Stimulated activated CD4-positive, alpha-beta T cell treated with anti-CD3 and anti-CD28 coated beads, Interleukin-4, amount 100 ng/mL, for 1 hour (primary cell): ENCODE data around the gene TRIM72.
A peak's percentile ranks its signal among the peaks of the same experiment; 100 is the strongest.
"Not testable (repeated sequence)": the region's sequence is repeated elsewhere in the genome, so short reads cannot be mapped to it uniquely, and the experiment has no call there.

Source experiments
- DNase-seq: peaks from one replicate; pipeline ENCODE4 v3.0.0-alpha.2; 2020

Gene TRIM72

GRCh38 chr16:31213877-31214707 is at the start of gene TRIM72:
Gene TRIM72 (plus strand): TSS chr16:31214119. CDS start chr16:31214739, 620 bp downstream.
- no peak for DNase-seq

DNA sequence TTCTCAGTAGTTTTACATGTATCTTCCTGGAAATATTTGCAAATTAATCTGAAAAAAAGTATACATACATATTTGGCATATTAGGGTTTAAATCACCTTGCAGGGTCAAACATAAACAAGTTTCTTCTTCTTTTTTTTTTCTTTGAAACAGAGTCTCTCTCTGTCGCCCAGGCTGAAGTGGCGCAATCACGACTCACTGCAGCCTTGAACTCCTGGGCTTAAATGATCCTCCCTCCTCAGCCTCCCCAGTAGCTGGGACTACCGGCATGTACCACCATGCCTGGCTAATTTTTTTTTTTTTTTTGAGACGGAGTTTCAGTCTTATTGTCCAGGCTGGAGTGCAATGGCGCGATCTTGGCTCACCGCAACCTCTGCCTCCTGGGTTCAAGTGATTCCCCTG is 46.6 kb upstream of the TRIM72 start:
- DNase-seq, result no peak

DNA sequence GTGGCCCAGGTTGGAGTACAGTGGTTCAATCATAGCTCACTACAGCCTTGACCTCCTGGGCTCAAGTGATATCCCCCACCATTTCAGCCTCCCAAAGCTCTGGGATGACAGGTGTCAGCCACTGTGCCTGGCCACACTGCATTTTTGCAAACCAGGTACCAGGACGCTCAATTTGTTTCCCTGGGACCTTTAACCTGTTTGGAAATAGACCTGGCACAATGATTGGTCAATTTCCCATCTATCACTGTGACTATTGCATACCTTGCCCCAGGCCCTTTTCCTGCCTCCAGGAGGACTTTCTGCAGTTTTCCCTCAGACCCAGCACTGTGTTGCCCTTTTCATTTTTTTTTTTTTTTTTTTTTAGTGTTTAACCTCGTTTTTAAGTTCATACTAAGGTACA is 45.1 kb upstream of the TRIM72 start:
- DNase-seq, result no peak

GRCh38 chr16:31170048-31170447 is 43.9 kb upstream of the TRIM72 start:
- DNase-seq, result not testable (repeated sequence)

- DNase-seq, result peak; percentile 19
Measured at GRCh38 chr16:31177136-31177535, 36.8 kb upstream of the TRIM72 start.

- no peak for DNase-seq
Measured at GRCh38 chr16:31179219-31179746, 34.6 kb upstream of the TRIM72 start.

DNA sequence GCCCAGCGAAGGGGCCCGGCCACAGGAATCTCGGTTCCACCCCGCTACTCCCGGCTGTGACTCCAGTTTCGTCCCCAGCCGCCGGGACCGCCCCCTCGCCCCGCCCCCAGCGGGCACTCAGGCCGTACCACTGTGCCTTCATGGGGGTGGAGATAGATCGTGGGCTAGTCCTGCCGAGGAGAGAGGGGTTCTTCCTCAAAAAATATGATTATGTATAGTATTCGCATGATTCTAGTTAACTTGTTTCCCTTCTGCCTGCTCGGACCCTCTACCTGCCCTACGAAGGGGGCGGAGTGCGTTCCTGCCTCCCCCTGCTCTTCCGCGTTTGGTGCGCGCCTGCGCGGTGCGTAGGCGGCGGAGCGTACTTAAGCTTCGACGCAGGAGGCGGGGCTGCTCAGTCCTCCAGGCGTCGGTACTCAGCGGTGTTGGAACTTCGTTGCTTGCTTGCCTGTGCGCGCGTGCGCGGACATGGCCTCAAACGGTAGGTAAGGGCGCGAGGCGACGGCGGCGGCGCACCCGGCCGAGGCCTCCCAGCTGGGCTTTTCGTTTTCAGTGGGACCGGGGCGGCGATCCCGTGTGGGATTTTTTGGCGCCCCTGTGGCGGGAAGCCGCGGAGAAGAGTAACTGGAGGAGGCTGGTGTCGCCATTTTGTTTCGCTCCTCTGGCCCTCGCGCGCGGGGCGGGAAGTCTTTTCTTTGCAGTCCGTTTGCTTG is 34.0 kb upstream of the TRIM72 start, which contains the start of gene FUS:
FUS (plus strand) TSS at position 393 of the 713 bp plus-strand sequence; CDS start at position 469, 76 bp downstream.
- peak; percentile 90 for DNase-seq

DNA sequence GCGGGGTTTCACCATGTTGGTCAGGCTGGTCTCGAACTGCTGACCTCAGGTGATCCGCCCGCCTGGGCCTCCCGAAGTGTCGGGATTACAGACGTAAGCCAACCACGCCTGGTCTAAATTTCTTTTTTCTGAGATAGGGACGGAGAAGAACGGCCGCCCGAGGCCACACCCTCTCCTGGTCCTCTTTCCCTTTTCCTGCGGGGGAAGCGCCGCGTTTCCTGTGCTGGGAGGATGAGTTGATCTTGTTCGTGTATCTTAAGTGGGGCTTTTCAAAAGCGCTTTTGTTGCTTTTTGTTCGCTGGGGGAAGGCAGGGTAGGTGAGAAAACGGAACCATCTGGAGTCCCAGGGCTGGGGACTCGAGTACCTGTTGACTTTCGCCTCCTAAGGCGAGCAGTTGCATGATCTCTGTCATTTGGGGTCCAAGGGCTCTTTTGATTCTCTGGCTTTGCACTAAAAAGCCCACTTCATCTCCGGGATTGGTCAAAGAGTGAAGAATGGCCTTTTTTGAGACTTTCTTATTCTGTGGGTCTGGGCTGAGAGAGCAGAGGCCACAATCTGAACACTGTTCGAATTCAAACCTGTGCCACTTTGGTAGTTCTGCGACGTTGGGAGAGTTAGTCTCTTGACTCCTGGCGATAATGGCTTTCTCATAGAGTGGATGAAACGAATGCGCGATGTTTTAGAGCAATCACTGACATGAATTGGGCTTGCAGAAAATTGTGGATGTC is 32.7 kb upstream of the TRIM72 start:
- DNase-seq, result peak; percentile 24

- no peak for DNase-seq
Measured at GRCh38 chr16:31182391-31182790, 31.5 kb upstream of the TRIM72 start.

DNA sequence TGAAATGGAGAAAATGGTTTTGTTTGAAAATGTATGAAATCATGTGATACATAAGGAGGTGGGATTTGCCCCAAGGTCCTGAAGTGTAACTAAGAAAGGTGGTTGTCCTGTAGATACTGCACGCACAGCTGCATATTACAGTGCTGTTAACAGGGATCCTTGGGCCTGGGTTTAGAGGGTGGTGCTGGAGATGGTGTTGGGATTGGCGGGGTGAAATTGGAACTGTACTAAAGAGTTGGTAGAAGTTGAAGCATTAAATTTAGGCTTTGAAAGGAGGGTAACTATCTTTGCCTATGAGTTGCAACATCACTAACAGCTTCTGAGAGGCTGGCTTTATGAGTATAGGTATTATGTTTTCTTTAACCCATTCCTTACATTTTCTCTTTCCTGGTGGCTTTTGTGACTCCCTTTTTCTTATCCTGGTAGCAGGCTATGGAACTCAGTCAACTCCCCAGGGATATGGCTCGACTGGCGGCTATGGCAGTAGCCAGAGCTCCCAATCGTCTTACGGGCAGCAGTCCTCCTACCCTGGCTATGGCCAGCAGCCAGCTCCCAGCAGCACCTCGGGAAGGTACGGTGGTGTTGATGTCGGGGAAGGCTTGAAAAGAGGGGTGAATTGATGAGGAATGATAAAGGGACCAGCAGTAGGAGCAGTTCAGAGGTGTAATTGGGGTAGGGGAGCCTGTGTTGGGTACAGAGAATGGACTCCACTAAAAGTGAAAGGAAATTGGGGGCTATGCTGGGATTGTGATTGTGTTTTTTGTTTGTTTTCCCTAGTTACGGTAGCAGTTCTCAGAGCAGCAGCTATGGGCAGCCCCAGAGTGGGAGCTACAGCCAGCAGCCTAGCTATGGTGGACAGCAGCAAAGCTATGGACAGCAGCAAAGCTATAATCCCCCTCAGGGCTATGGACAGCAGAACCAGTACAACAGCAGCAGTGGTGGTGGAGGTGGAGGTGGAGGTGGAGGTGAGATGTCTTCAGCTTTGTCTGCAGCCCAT is 30.2 kb upstream of the TRIM72 start:
- DNase-seq, result no peak

DNA sequence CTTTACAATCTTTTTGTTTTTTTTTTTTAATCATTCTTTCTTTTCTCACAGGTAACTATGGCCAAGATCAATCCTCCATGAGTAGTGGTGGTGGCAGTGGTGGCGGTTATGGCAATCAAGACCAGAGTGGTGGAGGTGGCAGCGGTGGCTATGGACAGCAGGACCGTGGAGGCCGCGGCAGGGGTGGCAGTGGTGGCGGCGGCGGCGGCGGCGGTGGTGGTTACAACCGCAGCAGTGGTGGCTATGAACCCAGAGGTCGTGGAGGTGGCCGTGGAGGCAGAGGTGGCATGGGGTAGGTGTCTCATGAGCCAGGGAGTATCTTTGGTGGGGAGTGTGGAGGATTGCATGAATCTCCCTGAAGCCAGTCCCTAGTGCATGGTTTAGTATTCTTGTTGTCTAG is 29.0 kb upstream of the TRIM72 start:
- no peak for DNase-seq

- DNase-seq, result no peak
Measured at GRCh38 chr16:31185339-31185738, 28.6 kb upstream of the TRIM72 start.

DNA sequence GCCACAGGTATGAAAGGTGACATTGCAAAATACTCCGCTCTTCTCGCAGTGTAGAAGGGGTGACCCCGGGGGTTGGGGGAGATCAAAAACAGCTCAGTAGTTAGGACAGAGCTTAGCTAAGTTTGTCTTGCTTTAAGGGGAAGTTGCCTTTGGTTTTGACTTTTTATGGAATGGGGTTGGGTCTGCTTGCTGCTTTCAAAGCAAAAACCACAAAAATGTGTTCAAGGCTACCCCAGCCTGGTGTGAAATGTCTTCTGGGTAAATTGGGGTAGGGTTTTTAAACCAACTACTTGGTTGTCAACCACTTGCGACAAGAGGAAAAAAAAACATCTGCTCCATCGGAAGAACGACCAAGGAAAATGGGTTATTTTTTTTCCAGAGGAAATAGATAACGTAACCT is 27.7 kb upstream of the TRIM72 start:
- no peak for DNase-seq

DNA sequence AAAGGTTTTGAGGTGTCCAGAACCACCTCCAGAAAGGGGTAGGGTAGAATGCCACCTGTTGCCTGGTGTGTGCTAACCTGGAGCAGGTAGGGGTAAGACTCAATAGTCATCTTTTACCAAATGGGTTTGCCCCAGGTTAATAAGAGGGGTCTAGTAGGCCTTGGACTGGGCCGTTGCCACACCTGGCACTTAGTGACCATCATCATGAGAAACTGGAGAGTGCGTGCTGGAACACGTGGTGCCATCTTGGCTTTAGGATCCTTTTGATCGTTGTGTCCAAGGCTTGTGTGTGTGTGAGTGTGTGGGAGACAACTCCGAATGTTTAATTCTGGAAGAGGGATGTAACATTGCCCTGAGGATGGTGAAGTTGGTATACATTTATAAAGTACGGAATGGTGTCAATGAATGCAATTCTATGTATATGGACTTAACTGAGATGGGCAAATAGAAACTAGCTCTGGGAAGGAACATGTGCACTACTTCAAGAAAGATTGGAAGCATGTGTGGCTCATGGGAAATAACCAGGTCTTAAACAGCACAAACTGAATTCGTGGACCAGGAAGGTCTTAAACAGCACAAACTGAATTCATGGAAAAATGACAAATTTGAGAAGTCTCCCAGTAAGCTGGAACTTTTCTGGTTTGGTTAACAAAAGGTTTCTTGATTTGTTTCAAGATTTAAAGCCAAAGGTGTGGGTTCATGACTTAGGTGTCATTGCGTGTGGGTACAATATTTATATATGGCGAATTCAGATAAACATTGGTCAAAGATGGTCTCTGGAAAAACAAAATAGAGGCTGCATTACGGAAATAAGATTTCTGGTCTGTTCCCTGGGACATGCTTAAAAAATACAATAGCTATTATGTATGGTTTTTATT is 26.8 kb upstream of the TRIM72 start:
- no peak for DNase-seq

DNA sequence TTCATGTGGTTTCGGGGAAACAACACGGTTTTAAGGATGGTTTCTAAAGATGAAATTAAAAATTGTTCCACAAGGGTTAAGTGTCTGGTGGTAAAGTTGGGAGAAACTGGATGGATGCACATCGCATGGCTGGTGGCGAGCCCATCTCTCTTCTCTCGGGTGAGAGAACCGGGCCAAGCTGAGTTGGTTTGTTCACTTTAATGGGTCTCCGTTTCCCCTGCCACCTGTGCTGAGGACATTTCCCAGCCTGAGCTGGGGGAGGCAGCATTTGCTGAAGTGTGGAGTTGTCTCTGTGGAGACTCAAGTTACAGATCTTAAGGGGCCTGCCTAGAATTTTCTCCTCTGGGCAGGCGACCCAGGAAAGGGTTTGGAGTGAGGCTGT is 26.1 kb upstream of the TRIM72 start:
- no peak for DNase-seq

DNA sequence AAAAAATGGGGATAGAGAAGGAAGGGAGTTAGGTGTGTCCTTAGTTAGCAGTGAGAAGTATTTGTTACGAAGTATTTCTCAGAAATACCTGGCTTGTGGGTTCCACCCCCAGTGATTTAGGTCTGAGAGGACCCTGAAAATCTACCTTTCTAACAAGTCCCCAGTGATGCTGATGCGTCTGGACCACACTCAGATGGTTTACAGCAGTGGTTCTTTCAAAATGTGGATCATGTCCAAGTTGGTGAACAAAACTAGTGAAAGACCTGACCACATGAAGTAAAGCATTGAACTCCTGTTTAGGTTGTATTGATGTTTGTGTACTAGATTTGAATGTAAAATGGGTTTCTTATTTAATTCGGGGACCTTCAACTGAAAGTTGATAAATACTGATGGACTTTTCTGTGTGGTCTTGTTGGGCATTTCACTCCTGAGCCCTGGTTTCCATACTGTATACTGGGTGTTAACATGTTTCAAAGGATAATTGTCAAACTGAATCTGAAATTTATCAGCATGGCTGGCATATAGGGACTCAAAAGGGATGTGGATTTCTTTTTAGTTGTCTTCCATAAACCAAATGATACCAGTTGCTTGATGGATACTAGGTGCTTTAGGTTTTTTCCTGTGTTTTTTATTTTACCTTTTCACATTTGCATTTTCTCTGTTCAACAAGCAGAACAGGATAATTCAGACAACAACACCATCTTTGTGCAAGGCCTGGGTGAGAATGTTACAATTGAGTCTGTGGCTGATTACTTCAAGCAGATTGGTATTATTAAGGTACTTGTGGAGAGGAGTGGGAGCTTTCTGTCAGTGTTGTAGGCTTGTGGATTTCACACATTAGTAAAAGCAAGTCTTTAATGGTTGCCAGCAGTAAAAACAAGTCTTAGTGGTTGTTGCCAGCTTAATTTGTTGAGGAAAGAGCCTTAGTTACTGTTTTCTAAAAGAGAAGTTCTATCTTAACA is 25.2 kb upstream of the TRIM72 start:
- DNase-seq, result no peak

DNA sequence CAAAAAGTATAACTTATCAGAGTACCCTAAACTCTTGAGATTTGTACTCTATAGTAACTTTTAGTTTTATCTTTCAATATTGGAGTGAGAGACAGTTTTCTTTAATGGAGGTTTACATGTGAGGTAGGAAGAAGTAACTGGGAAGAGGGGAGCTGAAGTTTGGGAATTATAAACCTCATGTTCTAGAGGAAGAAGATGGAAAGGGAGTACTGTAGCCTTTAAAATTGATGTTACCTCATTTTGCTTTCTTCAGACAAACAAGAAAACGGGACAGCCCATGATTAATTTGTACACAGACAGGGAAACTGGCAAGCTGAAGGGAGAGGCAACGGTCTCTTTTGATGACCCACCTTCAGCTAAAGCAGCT is 24.5 kb upstream of the TRIM72 start:
- no peak for DNase-seq

GRCh38 chr16:31190061-31190460 is 23.9 kb upstream of the TRIM72 start:
- no peak for DNase-seq

GRCh38 chr16:31190818-31191444 is 23.0 kb upstream of the TRIM72 start:
- no peak for DNase-seq
